Heart right ventricle (tissue), 16 donors: ENCODE results near the gene ACAP3. TPM values are rescaled to one million over a fixed set of nuclear protein-coding genes. Genes with fewer than 3 reads are reported as not detected.

Experiments
- ATAC-seq, 8 donors: fragments of 200-7000 bp; cut with Tn5 transposase; one replicate each; pipeline ENCODE4 v1.9.1; 2020; ENCODE audit warnings: mild to moderate bottlenecking in 8 of 8, moderate library complexity in 8 of 8, moderate number of reproducible peaks in 1 of 8
- DNase-seq, 2 donors: peaks; one replicate each; pipeline ENCODE4 v3.0.0-alpha.2; 2020
- H3K27ac ChIP-seq, 10 donors: fragments of 200-600 bp; sonication (generic) in 2 of 10; one replicate each; pipeline versions ENCODE4 v1.5.0 to v1.8.0; 2020 to 2022; ENCODE audit warnings: mild to moderate bottlenecking in 3 of 10
- H3K27me3 ChIP-seq, 7 donors: fragments of 200-600 bp; one replicate each; pipeline ENCODE4 v1.8.0; 2021 to 2022; ENCODE audit warnings: mild to moderate bottlenecking in 2 of 7
- H3K36me3 ChIP-seq, 9 donors: fragments of 200-600 bp; sonication (generic) in 1 of 9; one replicate each; pipeline versions ENCODE4 v1.5.0 to v1.8.0; 2020 to 2022; ENCODE audit warnings: mild to moderate bottlenecking in 2 of 9
- H3K4me1 ChIP-seq, 9 donors: fragments of 200-600 bp; sonication (generic) in 1 of 9; one replicate each; pipeline versions ENCODE4 v1.5.0 to v1.8.0; 2020 to 2022; ENCODE audit warnings: mild to moderate bottlenecking in 4 of 9
- H3K4me3 ChIP-seq, 10 donors: fragments of 200-600 bp; sonication (generic) in 2 of 10; one replicate each; pipeline versions ENCODE4 v1.5.0 to v1.8.0; 2020 to 2022; ENCODE audit warnings: mild to moderate bottlenecking in 7 of 10, moderate library complexity in 2 of 10
- H3K9me3 ChIP-seq, 11 donors: fragments of 200-600 bp in 10 of 11; sonication (generic) in 2 of 11; one replicate each; pipeline versions ENCODE4 v1.5.0 to v1.8.0; 2013 to 2022; ENCODE audit warnings: mild to moderate bottlenecking in 2 of 11, control low read depth in 1 of 11, moderate library complexity in 1 of 11
- CTCF ChIP-seq, 9 donors: fragments of 200-600 bp; sonication (generic) in 2 of 9; IDR thresholded peaks; one replicate each; pipeline versions ENCODE4 v1.5.0 to v1.8.0; 2021 to 2022; ENCODE audit warnings: antibody characterized with exemption in 9 of 9, mild to moderate bottlenecking in 5 of 9, moderate library complexity in 1 of 9
- WGBS, 2 donors: extraction: QIAGEN DNeasy Blood & Tissue Kit; methylation state at CpG; one replicate each; pipeline ENCODE4 v1.1.7; 2013; ENCODE audit warnings: inconsistent platforms in 1 of 2; 5-methylcytosine and 5-hydroxymethylcytosine counted together
- intact Hi-C, 10 donors: fragments of 100-400 bp; cut with DNase I; formaldehyde crosslinking; loops; one replicate each; pipeline versions ENCODE4 v1.11.1 to v1.14.2; 2022
- polyA plus RNA-seq, 2 donors: library from polyadenylated mRNA; stranded (reverse); fragments of 200-250 nt; gene quantifications; one replicate each; pipeline ENCODE4 v1.2.3, GENCODE V29; 2013
- total RNA-seq, 10 donors: library from RNA; stranded (reverse); fragmentation: NEBNext Ultra II Directional in 3 of 10; extraction: Animal tissue kit (Norgen Biotek cat#: 25700) in 3 of 10; gene quantifications; one replicate each; pipeline versions ENCODE4 v1.2.1 to v1.2.4, GENCODE V29; 2021 to 2023
- donor health status: Arrhythmogenic right ventricular cardiomyopathy.
- donor health status: ischemic (EF 13 %, LVEDD 7.1; RV severe dilation, severe dysfunction).
- donor health status: healthy with polysubstance abuse.
- donor health status: DM: no; HTN: yes; CAD: no.
- donor health status: DM: no; HTN: no; CAD: no.
- donor health status: ischemic (EF 25% LVEDD 6.9; RV normal size, moderate dysfunction).
- donor health status: ischemic (EF 25% LVEDD 5.7; RV mildly dilated, moderate dysfunction).
- donor health status: healthy.
- donor health status: DM: yes; HTN: yes; CAD: no.
- donor health status: Ischemic cardiomyopathy.
- donor health status: ischemic (EF 35%, LVEDD 5.7; RV mildly dilated, moderate dysfunction).
- donor health status: nonischemic (EF 11% LVEDD 7.7; RV severe dilation, severe dysfunction).
- donor health status: DM: yes; HTN: yes; CAD: no.
- donor health status: PGD.
- donor health status: ischemic (EF 29% LVEDD 5.4; RV normal size, mild dysfunction).
- donor health status: nonischemic (EF 23%, LVEDD 6.1; RV moderate dilation, normal function).

The ACAP3 gene
- total and polyA plus RNA-seq, 12 donors = 22.2 to 152 (median 30.4) TPM

- DNase-seq (no peak), ATAC-seq (no peak)
- Histone ChIP-seq H3K27ac (no peak overlapping the region), H3K4me3 (no peak overlapping the region), H3K4me1 (peaks cover 0 to 11% (median 0%) of the 10 kb centered on the region in 9 donors), H3K9me3 (no peaks in the 10 kb centered on the region), H3K27me3 (peaks cover 0 to 32% (median 24%) of the 10 kb centered on the region in 7 donors), H3K36me3 (no peaks in the 10 kb centered on the region)
- TF ChIP-seq CTCF (IDR thresholded peaks at IDR 0.05) = no peak
- intact Hi-C loops = no loop called here
- 85 to 87% methylated on average over 26 to 31 of the region's 32 CpGs for WGBS, 2 donors
These were observed 23.3 kb downstream of the ACAP3 start for GRCh38 chr1:1284221-1285101.

- WGBS, 2 donors = 10% methylated on average over 9 of the region's 9 CpGs
- Histone ChIP-seq H3K4me1 (peaks cover 0 to 11% (median 0%) of the 10 kb centered on the region in 9 donors), H3K4me3 (no peak overlapping the region), H3K27me3 (peaks cover 0 to 32% (median 24%) of the 10 kb centered on the region in 7 donors), H3K9me3 (no peaks in the 10 kb centered on the region), H3K36me3 (no peaks in the 10 kb centered on the region), H3K27ac (no peak overlapping the region)
- intact Hi-C loops = no loop called here
- no peak for TF ChIP-seq CTCF (IDR thresholded peaks at IDR 0.05)
- ATAC-seq (no peak), DNase-seq (no peak)
These were observed 23.9 kb downstream of the ACAP3 start for GRCh38 chr1:1283821-1284220.

- DNase-seq = peak in 1 of 2 donors; percentile 10
- no peak for TF ChIP-seq CTCF (IDR thresholded peaks at IDR 0.05)
- 81 to 88% methylated on average over 14 of the region's 14 CpGs for WGBS, 2 donors
- Histone ChIP-seq H3K4me1 (peaks cover 0 to 11% (median 0%) of the 10 kb centered on the region in 9 donors), H3K9me3 (no peaks in the 10 kb centered on the region), H3K4me3 (no peak overlapping the region), H3K27ac (no peak overlapping the region), H3K36me3 (no peaks in the 10 kb centered on the region), H3K27me3 (peaks cover 0 to 32% (median 24%) of the 10 kb centered on the region in 7 donors)
- ATAC-seq = no peak
- intact Hi-C loops = no loop called here
These were observed 24.7 kb downstream of the ACAP3 start for GRCh38 chr1:1282998-1283397.

- Histone ChIP-seq H3K27me3 (peaks cover 0 to 19% (median 16%) of the 10 kb centered on the region in 7 donors), H3K27ac (peak overlapping the region in 4 of 10 donors; percentile 4 to 46 (median 37)), H3K9me3 (no peaks in the 10 kb centered on the region), H3K4me3 (no peak overlapping the region), H3K4me1 (peaks cover 0 to 11% (median 0%) of the 10 kb centered on the region in 9 donors), H3K36me3 (no peaks in the 10 kb centered on the region)
- intact Hi-C loops = no loop called here
- no peak for TF ChIP-seq CTCF (IDR thresholded peaks at IDR 0.05)
- peak; percentile 77 to 83 for DNase-seq
- 31 to 45% methylated on average over 26 of the region's 26 CpGs for WGBS, 2 donors
- peak; percentile 62 to 95 (median 87) for ATAC-seq
These were observed 26.0 kb downstream of the ACAP3 start for GRCh38 chr1:1281533-1282321.
